EH (cell line): Measurements from ENCODE around the gene SEC62.
"Not testable (repeated sequence)": the region's sequence is repeated elsewhere in the genome, so short reads cannot be mapped to it uniquely, and the experiment has no call there.

Experiments
- DNase-seq: peaks from one replicate; pipeline ENCODE4 v3.0.0-alpha.2; 2015; ENCODE audit warnings: low read depth

The SEC62 gene

DNA sequence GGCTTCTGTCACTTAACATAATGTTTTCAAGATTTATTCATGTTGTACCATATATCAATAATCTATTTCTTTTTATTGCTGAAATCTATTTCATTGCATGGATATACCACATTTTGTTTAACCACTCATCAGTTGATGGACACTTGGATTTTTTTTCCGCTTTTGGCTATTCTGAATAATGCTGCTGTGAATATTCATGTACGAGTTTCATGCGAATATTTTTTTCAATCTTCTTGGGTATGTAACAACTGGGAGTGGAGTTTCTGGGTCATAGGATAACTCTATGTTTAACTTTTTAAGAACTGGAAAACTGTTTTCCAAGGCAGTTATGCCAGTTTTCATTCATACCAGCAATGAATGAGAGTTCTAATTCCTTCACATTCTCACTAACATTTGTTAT is 49.5 kb downstream of the SEC62 start:
- no peak for DNase-seq

- DNase-seq, result not testable (repeated sequence)
Measured at GRCh38 chr3:170019306-170019705, 52.7 kb downstream of the SEC62 start.

GRCh38 chr3:170021083-170021482 is 54.5 kb downstream of the SEC62 start:
- no peak for DNase-seq

- no peak for DNase-seq
Measured at GRCh38 chr3:170022336-170022735, 55.7 kb downstream of the SEC62 start.

- no peak for DNase-seq
Measured at GRCh38 chr3:170023165-170023564, 56.6 kb downstream of the SEC62 start.

- DNase-seq, result no peak
Measured at GRCh38 chr3:170024581-170024980, 58.0 kb downstream of the SEC62 start.

DNA sequence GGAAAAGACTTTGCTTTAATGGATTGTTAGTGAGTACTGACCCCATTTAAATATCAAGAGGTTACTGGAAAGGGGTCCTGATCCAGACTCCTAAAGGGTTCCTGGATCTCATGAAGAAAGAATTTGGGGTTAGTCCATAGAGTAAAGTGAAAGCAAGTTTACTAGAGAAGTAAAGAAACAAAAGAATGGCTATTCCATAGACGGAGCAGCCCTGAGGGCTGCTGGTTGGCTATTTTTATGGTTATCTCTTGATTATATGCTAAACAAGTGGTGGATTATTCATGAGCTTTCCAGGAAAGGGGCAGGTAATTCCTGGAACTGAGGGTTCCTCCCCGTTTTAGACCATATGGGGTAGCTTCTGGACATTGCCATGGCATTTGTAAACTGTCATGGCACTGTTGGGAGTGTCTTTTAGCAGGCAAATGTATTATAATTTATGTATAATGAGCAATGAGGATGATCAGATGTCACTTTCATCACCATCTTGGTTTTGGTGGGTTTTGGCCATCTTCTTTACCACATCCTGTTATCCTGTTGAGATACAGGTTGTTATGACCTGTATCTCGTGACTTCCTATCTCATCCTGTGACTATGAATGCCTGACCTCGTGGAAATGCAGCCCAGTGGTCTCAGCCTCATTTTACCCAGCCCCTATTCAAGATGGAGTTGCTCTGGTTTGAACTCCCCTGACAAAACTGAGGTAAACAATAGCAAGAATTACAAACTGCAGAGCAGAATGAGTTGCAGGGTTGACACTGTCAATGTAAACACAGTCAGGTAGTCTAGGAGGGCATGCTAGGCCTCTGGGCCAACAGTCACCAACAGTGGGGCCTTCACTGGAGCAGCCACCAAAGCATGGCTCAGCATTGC is 60.9 kb downstream of the SEC62 start:
- DNase-seq, result no peak

DNA sequence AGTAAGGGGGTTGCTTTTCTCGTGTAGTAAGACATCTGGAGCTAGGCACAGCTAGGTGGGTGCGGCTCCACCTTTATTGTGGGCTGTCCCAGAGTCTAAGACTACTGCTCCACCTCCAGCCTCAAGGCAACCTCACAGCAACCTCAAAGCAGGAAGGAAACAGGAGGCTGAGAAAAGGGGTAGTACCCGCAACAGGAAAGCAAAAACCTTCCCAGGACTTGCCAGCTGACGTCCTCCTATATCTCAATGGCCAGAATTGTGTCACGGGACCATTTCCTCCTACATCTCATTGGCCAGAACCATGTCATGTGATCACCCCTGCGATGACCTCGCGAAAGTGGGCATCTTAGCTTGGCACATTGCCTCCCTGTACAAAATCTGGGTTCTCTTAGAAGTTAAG is 66.9 kb downstream of the SEC62 start:
- DNase-seq, result no peak

- DNase-seq, result peak; percentile 24
Measured at GRCh38 chr3:170037463-170038433, 71.1 kb downstream of the SEC62 start, which contains the start of gene GPR160. TSS of gene GPR160 (plus strand) at chr3:170037995. CDS start at chr3:170083973, 45,978 bp downstream.

DNA sequence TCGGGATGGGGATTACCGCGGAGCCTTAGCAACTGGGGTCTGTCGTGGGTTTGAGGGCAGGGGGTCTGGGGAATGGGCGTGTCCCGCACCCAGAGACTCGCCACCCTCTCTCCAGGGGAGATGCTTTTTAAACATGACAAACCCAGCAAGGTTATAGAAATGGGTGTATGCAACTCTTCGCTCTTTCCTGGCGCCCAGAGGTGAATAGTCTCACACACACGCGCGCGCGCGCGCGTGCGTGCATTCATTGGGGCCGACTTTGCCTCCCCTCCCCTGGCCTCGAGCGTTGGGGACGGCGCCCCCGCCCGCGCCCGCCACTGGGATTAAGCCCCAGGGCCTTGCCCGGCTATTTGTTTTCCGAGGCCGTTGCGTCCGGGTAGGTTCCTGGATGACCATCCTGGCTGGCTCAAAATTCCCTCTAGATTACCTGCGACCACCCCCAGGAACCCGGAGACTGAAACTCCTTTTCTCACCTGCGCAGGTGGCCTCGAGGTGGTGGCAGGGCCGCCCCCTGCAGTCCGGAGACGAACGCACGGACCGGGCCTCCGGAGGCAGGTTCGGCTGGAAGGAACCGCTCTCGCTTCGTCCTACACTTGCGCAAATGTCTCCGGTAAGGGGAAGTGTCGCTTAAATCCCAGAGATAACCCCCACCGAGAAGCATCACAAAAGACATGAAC is 72.0 kb downstream of the SEC62 start:
- no peak for DNase-seq

DNA sequence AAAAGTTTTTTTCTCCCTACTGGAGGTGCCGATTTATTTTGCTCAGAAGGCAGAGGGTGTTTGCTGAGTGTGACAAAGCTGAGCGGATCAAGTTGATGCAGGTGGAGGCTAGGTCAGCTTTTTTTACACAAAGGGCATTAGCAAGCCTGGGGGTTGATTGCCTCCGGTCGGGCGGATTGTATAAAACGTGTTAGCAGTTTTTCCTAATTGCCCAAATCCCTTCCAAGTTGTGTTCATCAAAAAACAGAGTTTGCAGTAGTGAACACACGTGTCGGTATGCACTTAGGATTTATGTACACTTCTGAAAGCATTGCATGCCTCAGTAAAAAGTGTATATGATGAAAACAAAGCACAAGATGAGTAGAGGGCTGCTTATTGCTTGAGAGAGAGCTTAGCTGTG is 73.8 kb downstream of the SEC62 start:
- no peak for DNase-seq

DNA sequence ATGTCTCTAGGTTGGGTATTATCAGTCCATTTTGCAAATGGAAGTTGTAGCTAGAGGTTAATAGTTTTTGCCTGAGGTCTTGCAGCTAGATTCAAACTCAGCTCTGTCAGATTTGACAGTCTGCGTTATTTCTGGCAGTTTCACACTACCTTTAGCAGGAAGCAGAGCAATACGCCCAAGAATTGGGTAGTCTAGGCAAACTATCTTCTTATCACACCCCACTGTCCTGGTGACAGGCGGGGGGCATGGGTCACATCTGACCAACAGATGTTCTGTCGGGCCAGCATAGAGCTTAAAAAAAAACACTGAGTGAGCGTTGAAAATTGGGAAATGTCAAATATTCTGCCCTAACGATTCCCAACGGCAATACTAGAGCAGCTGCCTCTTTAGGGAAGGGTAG is 76.9 kb downstream of the SEC62 start:
- DNase-seq, result no peak

DNA sequence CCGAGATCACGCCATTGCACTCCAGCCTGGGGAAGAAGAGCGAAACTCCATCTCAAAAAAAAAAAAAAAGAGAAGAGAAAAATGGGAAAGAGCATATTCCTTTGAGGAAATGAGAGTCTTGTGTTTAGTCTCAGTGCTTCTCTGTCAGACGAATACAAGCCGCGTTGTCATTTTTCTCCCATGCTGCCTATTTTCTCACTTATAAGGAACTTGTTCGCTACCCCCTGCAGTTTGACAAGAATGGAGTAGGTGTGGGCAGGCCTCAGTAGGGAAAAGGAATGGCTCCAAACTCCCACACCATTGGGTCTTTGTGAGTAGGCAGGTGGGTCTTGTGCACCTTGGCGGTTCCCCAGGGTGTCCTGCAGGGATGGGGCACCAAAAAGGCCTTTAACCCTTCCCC is 77.7 kb downstream of the SEC62 start:
- DNase-seq, result no peak

DNA sequence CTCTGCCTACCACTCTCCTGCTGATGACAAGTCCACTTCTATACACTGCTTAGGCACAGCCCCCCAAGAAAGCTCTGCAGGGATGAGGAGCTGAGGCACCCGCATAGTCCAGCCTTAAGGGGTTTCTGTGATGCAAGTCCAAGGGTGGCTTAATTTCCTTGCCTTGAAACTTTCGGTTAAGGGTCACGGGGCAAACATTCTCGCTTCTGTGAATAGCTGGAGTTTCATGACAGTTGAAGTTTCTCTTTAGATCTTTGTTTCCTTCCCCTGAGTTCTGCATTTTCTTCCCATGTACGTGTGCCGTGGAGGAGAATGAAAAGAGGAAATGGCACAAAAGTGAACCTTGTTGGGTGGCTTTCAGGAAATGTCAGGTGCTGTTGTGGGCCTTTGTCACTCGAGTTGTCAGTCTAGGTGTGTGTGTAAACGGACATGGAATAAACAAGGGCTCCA is 78.2 kb downstream of the SEC62 start:
- no peak for DNase-seq

- DNase-seq, result no peak
Measured at GRCh38 chr3:170046269-170047132, 79.9 kb downstream of the SEC62 start.

DNA sequence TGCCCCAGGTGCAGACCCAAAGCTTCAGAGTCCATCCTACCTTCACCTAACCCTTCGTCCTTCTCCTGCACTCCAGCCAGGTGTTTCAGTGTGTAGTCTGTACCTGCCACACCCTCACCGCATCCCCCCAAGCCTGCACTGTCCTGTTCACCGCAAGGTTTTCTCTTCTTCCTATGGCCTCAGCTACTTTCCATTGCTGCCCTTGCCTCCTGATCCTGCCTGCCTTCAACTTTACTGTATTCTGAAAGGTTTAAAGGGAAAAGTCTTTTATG is 80.5 kb downstream of the SEC62 start:
- no peak for DNase-seq
